HG02938 (cell line): ENCODE results near the gene IQGAP3.

Source experiments
- ATAC-seq: cut with Tn5 transposase; IDR thresholded peaks from one replicate; pipeline ENCODE4 v1.9.1; 2021; ENCODE audit warnings: mild to moderate bottlenecking, moderate library complexity; ENCODE audit not compliant: unreplicated experiment

Gene IQGAP3

DNA sequence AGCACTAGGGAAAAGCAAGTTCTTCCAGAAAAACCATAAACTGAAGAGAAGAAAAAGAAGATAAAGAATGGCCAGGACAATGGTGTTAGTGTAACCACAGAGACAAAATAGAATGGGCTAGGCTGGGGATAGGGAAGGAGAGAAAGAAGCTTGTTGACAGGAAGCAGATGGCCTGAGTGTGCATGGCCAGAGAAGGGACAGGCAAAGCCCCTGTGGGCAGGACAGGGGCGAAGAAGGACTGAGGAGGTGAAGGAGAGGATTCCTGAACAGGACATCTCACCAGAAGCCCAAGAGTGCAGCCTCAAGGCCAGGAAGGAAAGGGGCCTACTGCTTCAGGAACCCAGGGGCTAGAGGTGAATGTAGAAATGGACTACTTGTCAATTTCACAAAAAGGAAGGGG, 29.3 kb downstream of the IQGAP3 start:
- no peak for ATAC-seq

GRCh38 chr1:156540955-156541354, 31.4 kb downstream of the IQGAP3 start:
- ATAC-seq = no peak

DNA sequence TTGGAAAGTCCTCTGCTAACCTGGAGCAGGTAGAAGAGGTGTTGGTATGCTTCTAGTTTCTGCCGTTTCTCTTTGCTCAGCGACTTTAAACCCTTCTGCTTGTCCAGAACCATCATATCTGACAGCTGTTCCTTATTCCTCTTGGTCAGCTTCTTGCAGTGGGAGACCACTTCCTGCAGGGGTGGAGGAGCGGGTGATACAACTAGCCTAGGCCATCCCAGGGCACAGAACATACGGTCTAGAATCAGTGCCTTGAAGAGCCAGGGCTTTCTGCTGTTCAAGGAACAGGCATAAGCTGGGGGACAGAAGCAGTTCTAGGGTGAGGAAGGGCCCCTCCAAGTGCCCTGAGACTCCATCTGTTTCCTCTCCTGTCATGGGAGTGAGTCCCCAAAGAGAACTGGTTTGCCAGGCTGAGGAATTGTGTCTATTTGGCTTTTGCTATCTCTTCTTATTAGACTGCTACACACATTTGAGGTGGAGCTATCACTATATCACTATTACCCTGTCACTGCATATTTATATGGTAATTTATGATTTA, 32.5 kb downstream of the IQGAP3 start:
- no peak for ATAC-seq

DNA sequence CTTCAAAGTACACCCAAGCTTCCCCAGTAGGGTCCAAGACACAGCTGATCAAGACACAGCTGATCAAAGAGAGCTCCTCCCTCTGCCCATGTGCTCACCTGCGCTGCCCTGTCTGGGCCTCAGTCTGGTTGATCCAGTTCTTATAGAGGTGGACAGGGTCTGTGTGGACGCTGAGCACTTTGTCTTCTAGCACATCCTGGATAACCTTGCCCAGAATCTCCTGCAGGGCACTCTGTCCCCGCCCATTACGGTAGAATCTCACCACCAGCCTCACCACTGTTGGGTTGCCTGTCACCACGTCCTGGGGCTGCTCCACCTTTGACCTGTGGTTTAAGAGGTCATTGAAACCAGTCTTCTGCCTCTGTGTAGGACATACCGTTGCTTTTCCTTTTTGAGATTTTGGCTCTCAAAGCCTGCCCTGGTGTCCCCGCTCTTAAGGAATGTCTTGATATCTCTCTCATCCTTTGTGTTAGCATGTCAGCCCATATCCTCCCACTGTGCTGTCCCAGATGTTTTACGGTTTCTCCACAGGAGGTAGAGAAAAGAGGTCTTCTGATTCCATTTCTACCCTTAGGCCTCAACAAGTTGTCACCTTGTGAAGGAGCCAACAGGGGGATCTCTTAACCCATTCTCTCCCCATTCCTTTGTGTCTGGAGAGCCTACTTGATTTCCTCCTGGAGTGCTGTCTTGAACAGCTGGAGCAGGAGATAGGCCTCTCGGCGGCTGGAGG, 33.5 kb downstream of the IQGAP3 start:
- ATAC-seq = no peak

- ATAC-seq = no peak
Observed at GRCh38 chr1:156537027-156537426, 35.3 kb downstream of the IQGAP3 start.

DNA sequence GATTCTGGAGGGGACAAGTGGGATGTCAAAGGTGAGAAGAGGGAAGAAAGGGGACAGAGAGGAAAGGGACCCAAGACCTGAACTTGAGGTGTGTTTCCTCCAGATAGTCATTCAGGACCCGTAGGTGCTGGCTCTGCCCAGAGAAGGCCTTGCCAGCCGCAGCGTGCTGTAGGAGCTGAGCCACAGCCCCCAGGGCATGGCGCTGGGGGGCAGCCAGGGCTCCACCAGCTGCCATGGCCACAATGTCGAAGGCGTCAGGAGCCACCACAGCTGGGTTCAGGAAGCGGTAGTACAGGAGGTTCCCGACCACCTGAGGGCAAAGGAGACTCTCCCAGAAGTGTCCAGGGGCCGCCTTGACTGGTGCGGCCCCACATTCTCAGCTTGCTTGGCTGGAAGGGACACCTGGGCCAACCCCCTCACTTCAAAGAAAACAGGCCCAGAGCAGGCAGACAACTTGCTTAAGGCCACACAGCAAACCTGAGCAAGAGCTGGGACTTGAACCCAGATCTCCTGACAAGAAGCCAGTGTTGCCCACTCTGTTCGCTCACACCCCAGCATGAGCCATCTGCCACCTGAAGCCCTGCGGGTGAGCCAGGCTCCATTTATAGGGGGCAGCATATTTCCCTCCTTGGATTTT, 37.8 kb downstream of the IQGAP3 start:
- no peak for ATAC-seq

DNA sequence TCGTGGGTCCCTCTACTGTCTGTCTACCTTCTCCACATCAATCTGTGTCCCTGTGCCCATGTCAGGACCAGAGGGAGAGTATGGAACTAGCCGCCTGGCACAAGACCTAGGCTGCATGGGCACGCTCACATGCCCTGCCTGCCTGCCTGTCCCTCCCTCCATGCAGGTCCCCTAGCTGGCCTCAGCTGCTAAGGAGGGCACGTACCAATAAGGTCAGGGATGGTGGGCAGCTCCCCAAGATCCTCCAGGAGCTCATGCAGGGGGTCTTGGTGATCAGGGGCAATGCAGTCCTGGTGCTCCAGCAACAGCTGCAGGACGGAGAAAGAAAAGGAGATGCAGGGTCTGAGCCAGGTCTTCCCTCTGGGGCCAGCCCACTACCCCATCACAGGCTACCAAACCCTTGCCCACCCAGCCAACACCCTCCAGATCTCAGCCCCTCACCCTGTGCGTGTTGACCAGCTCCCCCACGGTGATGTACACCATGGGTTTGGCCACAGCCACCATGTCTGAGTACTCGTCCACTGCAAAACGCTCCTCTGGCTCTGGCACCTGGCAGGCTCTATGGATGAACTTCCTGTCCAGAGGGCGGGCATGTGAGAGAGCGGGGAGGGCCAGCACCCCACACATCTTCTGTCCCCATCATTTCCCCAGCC, 38.7 kb downstream of the IQGAP3 start:
- no peak for ATAC-seq

DNA sequence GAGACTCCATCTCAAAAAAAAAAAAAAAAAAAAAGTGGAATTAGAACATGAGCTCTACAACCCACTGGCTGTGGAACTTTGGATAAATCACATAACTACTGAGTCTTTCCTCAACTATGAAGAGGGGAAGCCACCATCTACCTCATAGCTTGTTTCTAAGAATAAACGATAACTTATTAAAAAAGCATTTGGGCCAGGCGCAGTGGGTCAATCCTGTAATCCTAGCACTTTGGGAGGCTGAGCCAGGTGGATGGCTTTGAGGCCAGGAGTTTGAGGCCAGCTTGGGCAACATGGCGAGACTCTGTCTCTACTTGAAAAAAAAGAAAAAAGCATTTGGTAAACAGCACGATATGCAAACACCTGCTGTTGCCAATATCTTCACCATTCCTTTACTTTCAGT, 40.0 kb downstream of the IQGAP3 start:
- no peak for ATAC-seq

DNA sequence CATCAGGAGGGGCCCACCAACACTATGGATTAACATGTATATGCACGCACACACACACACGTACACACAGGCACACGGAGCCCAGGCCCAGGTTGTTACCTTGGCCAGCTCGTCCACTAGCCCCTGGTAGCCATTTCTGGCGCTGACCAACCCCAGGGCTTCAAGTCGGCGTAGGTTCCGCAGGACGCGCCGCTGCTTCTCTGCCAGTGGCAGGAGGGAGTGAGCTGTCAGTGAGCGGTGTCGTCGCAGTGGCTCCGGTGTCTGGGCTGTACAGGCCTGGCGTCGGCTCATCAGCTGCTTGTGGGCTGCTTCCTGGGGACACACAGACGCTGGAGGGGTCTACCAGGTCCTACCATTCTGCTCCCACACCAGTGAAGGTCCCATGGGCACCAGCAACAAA, 42.4 kb downstream of the IQGAP3 start:
- no peak for ATAC-seq

DNA sequence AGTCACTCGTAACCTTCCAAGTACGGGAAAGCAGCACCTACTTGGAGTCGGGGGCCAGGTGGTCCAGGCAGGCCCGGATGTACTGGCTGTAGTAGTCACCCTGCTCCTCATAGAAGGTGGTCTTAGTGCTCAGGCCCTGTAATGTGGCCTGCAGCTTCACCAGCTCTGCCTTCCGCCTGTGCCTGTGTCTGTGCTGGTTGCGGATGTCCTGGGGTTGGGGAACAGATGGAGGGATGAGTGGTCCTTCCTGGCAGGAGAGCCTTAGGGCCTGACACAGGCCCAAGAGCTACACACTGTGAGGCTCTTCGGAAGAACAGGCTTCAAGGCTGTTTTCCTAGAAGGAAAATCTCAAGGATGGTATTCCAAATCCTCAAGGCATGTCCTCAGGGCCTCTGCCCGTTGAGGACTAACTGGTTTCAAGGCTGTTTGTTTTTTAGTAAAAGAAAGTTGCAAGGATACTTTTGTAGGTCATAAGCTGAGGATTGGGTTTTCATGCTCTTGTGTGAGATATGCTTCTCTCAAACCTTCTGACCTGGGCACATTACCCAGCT, 43.4 kb downstream of the IQGAP3 start:
- ATAC-seq = no peak

DNA sequence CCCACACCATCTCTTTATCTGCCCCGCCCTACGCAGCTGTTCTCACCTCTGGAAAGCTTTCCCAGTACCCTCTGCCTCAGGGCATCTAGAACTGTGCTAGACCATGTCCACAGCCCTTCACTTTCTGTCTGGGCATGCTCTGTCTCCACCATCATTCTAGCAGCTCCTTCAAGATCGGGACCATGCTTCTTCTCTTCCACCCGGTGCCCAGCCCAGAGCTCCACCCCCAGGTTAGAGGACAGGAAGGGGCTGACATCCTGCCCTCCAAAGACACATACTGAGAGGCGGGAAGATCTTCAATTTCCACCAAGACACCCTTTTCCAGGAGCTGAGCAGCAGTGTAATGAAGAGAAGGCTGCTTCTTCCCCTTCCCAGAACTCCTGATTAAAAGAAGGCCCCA, 44.1 kb downstream of the IQGAP3 start:
- ATAC-seq = no peak

- no peak for ATAC-seq
Observed at GRCh38 chr1:156527584-156527983, 44.8 kb downstream of the IQGAP3 start.

- no peak for ATAC-seq
Observed at GRCh38 chr1:156525856-156526489, 46.4 kb downstream of the IQGAP3 start.

DNA sequence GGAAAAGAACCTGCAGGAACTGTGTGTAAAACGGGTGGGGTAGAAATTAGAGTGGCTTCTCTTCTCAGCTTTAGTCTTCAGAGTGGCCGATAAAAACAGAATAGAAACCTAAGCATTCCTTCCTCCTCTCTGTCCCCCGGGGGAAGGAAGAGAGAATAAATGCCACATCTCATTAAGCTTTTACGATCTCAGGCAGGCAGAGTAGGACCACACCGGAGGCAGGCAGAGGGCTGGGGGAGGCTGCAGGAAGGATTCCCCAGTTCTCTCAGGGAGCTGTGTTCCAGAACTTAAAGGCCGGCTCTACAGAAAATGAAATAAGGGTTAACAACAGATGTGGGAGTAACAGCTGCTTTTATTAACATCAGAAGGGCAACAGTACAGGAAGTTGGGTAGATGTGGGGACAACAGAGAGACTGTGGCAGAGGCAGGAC, 47.3 kb downstream of the IQGAP3 start:
- no peak for ATAC-seq

- no peak for ATAC-seq
Observed at GRCh38 chr1:156524481-156524869, 47.9 kb downstream of the IQGAP3 start.

DNA sequence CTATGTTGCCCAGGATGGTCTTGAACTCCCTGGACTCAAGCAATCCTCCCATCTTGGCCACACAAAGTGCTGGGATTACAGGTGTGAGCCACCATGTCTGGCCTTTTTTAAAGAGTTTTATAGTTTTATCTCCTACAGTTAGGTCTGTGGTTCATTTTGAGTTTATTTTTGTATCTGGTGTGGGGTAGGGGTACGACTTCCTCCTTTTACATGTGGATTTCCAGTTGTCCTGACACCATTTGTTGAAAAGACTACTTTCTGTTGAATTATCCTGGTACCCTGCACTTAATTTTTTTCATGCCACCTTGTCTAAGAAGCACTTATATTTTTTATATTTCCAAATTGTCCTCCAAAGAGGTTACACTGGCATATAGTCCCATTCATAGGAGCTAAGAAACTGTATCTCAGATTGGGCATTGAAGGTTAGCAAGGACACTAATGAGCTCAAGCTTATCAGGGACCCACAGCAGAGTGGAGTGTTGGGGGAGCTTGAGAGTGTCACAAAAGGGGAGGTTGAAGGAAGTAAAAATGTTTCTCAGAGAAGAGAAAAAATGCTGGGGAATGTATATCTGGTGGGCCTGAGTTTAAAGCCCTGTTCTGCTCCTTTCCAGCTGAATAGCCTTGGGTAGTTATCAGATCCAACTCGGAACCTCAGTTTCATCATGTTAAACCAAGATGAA, 48.4 kb downstream of the IQGAP3 start:
- no peak for ATAC-seq

- ATAC-seq = no peak
Observed at GRCh38 chr1:156522443-156522970, 49.9 kb downstream of the IQGAP3 start.

DNA sequence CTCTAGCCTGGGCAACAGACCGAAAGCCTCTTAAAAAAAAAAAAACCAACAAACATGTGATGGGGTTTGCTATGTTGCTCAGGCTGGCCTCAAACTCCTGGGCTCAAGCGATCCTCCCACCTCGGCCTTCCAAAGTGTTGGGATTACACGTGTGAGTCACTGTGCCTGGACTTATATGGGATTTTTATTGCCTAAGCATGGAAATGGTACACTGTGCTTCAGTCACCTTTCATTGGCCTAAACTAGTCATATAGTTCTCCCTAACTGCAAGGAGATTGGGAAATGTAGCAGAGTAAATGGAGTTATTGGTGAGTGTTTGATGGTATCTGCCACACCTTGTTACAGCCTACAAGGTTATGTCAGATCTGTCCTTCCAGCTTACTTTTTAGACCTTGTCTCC, 54.6 kb downstream of the IQGAP3 start:
- no peak for ATAC-seq

DNA sequence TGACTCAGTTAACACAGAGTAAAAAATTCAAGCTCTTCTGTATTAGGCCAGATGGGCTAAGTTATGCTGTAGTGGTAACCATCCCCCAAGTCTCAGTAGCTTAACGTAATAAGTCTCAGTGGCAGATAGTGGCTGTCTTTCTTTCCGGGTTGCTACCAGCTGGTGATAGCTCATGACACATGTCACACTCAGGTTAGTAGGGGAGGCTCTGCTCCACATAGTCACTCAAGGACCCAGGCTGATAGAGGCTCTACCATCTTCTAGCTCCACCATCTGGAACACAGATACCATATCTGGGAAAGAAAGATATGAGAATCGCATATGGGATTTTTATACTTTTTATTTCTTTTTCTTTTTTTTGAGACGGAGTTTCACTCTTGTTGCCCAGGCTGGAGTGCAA, 55.5 kb downstream of the IQGAP3 start:
- ATAC-seq = no peak

DNA sequence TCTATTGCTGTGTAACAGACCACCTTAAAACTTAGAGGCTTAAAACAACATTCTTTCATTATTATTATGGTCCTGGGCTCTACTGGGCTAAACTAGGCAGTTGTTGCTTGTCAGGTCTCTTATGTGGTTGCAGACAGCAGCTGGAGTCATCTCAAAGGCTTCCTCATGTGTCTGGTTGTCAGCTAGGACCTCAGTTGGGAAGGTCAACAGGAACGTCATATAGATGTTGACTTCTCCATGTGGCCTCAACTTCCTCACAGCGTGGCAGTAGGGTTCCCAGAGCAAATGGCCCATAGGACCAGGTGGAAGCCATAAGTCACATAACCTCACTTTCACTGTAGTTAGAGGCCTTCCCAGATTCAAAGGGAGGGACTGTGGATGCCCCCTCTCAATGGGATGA, 56.4 kb downstream of the IQGAP3 start:
- ATAC-seq = no peak
